HEK293 (cell line): Measurements from ENCODE around the gene CCDC78.

Source experiments
- KLF1 ChIP-seq: fragments of 450-650 bp; formaldehyde crosslinking; IDR thresholded peaks from 2 replicates; pipeline ENCODE4 v1.5.1; 2016; ENCODE audit warnings: missing biosample characterization, missing genetic modification characterization
- KLF16 ChIP-seq: fragments of 450-650 bp; formaldehyde crosslinking; IDR thresholded peaks from 2 replicates; pipeline ENCODE4 v1.5.1; 2017; ENCODE audit warnings: missing biosample characterization, missing genetic modification characterization
- OSR2 ChIP-seq: fragments of 450-650 bp; formaldehyde crosslinking; IDR thresholded peaks from 2 replicates; pipeline ENCODE4 v1.5.1; 2016; ENCODE audit warnings: missing biosample characterization, missing genetic modification characterization
- ZBTB8A ChIP-seq: fragments of 450-650 bp; formaldehyde crosslinking; IDR thresholded peaks from 2 replicates; pipeline ENCODE4 v1.5.1; 2016; ENCODE audit warnings: missing biosample characterization, missing genetic modification characterization
- ZEB2 ChIP-seq: fragments of 450-650 bp; formaldehyde crosslinking; IDR thresholded peaks from 2 replicates; pipeline ENCODE4 v1.5.1; 2016; ENCODE audit warnings: missing biosample characterization, missing genetic modification characterization
- ZNF121 ChIP-seq: fragments of 450-650 bp; formaldehyde crosslinking; IDR thresholded peaks from 2 replicates; pipeline ENCODE4 v1.5.1; 2016; ENCODE audit warnings: missing biosample characterization, missing genetic modification characterization
- ZNF174 ChIP-seq: fragments of 450-650 bp; formaldehyde crosslinking; IDR thresholded peaks from 2 replicates; pipeline ENCODE4 v1.5.0; 2017; ENCODE audit warnings: missing biosample characterization, mild to moderate bottlenecking, missing genetic modification characterization
- ZNF175 ChIP-seq: fragments of 450-650 bp; formaldehyde crosslinking; IDR thresholded peaks from 2 replicates; pipeline ENCODE4 v1.5.1; 2016; ENCODE audit warnings: missing biosample characterization, missing genetic modification characterization
- ZNF202 ChIP-seq: fragments of 450-650 bp; formaldehyde crosslinking; IDR thresholded peaks from 2 replicates; pipeline ENCODE4 v1.5.1; 2016; ENCODE audit warnings: missing biosample characterization, missing genetic modification characterization, borderline replicate concordance
- ZNF211 ChIP-seq: fragments of 450-650 bp; formaldehyde crosslinking; IDR thresholded peaks from 2 replicates; pipeline ENCODE4 v1.5.1; 2016; ENCODE audit warnings: low read depth, missing biosample characterization, missing genetic modification characterization
- ZNF24 ChIP-seq: fragments of 450-650 bp; formaldehyde crosslinking; IDR thresholded peaks from 2 replicates; pipeline ENCODE4 v1.5.1; 2016; ENCODE audit warnings: missing biosample characterization, missing genetic modification characterization
- ZNF354C ChIP-seq: fragments of 450-650 bp; formaldehyde crosslinking; IDR thresholded peaks from 2 replicates; pipeline ENCODE4 v1.5.1; 2016; ENCODE audit warnings: missing biosample characterization, missing genetic modification characterization, low read depth, borderline replicate concordance
- ZNF391 ChIP-seq: fragments of 450-650 bp; formaldehyde crosslinking; IDR thresholded peaks from 2 replicates; pipeline ENCODE4 v1.5.1; 2016; ENCODE audit warnings: low read depth, missing biosample characterization, missing genetic modification characterization, borderline replicate concordance
- ZNF473 ChIP-seq: fragments of 450-650 bp; formaldehyde crosslinking; IDR thresholded peaks from 2 replicates; pipeline ENCODE4 v1.5.1; 2017; ENCODE audit warnings: missing biosample characterization, missing genetic modification characterization
- ZNF555 ChIP-seq: fragments of 450-650 bp; formaldehyde crosslinking; conservative IDR thresholded peaks from 2 replicates; pipeline ENCODE4 v1.5.1; 2017; ENCODE audit warnings: missing biosample characterization, mild to moderate bottlenecking, missing genetic modification characterization, inconsistent platforms
- ZNF596 ChIP-seq: fragments of 450-650 bp; IDR thresholded peaks from 2 replicates; pipeline ENCODE4 v1.5.0; 2018; ENCODE audit warnings: missing biosample characterization, mild to moderate bottlenecking, missing genetic modification characterization, moderate library complexity
- ZNF664 ChIP-seq: fragments of 450-650 bp; formaldehyde crosslinking; IDR thresholded peaks from 2 replicates; pipeline ENCODE4 v1.5.1; 2016; ENCODE audit warnings: missing biosample characterization, missing genetic modification characterization
- ZNF701 ChIP-seq: fragments of 450-650 bp; formaldehyde crosslinking; IDR thresholded peaks from 2 replicates; pipeline ENCODE4 v1.5.1; 2016; ENCODE audit warnings: missing biosample characterization, missing genetic modification characterization
- ZNF768 ChIP-seq: fragments of 450-650 bp; formaldehyde crosslinking; IDR thresholded peaks from 2 replicates; pipeline ENCODE4 v1.5.1; 2018; ENCODE audit warnings: missing biosample characterization, mild to moderate bottlenecking, missing genetic modification characterization
- ZNF792 ChIP-seq: fragments of 450-650 bp; formaldehyde crosslinking; IDR thresholded peaks from 2 replicates; pipeline ENCODE4 v1.5.1; 2016; ENCODE audit warnings: missing biosample characterization, missing genetic modification characterization
- ZXDB ChIP-seq: fragments of 450-650 bp; formaldehyde crosslinking; IDR thresholded peaks from 2 replicates; pipeline ENCODE4 v1.5.1; 2016; ENCODE audit warnings: missing biosample characterization, missing genetic modification characterization
- TF ChIP-seq, protein P1 (sequence below): fragments of 450-650 bp; IDR thresholded peaks from 2 replicates; pipeline ENCODE4 v1.5.1; 2018; ENCODE audit warnings: missing biosample characterization, mild to moderate bottlenecking, missing genetic modification characterization
- TF ChIP-seq, protein P2 (sequence below): fragments of 450-650 bp; formaldehyde crosslinking; IDR thresholded peaks from 2 replicates; pipeline ENCODE4 v1.5.1; 2017; ENCODE audit warnings: missing biosample characterization, mild to moderate bottlenecking, missing genetic modification characterization, moderate library complexity
- TF ChIP-seq, protein P3 (sequence below): fragments of 450-650 bp; formaldehyde crosslinking; IDR thresholded peaks from 2 replicates; pipeline ENCODE4; 2016; ENCODE audit warnings: missing biosample characterization, missing genetic modification characterization
- TF ChIP-seq, protein P4 (sequence below): fragments of 450-650 bp; formaldehyde crosslinking; IDR thresholded peaks from 2 replicates; pipeline ENCODE4 v1.5.1; 2016; ENCODE audit warnings: missing biosample characterization, missing genetic modification characterization
- TF ChIP-seq, protein P5 (sequence below): fragments of 450-650 bp; formaldehyde crosslinking; optimal IDR thresholded peaks from 2 replicates; pipeline ENCODE3; 2016; ENCODE audit warnings: missing biosample characterization, mild to moderate bottlenecking, missing genetic modification characterization
- TF ChIP-seq, protein P6 (sequence below): fragments of 450-650 bp; formaldehyde crosslinking; IDR thresholded peaks from 2 replicates; pipeline ENCODE4 v1.5.1; 2016; ENCODE audit warnings: missing biosample characterization, missing genetic modification characterization
- TF ChIP-seq, protein P7 (sequence below): IDR thresholded peaks from 2 replicates; pipeline ENCODE4 v1.6.1; 2011; ENCODE audit warnings: mild to moderate bottlenecking, low read depth, low read length, borderline replicate concordance

Gene CCDC78

DNA sequence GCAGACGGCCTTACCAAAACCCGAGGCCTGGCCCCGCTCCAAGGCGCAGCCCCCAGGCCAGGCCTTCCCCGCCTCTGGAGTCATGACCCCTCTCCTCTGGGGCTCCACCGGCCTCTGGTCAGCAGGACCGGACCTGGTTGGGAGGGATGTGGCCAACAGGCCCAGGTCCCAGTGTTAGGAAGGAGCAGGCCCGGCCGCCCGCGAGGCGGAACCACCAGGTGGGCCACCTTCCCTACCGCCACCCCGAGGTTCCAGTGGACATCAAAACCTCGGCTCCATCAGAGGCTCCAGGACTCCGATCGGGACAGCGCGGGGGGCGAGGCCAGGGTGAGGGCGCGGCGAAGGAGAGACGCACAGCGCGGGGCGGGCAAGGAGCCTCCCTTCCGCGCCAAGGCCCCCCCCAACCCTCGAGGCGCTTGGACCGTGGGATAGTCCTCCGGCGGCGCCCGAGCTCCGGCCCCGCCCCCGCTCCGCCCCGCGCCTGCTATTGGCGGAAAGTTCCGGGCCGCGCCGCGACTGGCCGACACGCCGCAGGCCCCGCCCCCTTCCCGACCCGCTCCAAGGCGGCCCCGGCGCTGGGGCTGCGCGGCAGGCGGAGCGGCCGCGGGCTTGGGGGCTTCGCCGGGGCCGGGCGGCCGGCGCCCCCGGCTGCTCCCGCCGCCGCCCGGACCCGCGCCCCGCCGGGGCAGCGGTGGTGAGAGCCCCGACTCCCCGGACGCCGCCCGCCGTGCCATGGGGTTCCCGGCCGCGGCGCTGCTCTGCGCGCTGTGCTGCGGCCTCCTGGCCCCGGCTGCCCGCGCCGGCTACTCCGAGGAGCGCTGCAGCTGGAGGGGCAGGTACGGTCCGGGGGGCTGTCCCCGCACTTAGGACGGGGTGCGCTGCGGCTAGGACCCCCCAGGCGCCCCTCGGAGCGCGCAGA is 11.4 kb downstream of the CCDC78 start, which contains the start of gene METRN (continued):
- TF ChIP-seq ZNF175 (tag by site-specific recombination) = no peak
- no peak for TF ChIP-seq ZNF354C
- TF ChIP-seq KLF16 (tag by site-specific recombination) = 0 out of 2 replicates have a peak, but pooled peaks have one; percentile 37
- no peak for TF ChIP-seq OSR2
- TF ChIP-seq, protein P1, sequence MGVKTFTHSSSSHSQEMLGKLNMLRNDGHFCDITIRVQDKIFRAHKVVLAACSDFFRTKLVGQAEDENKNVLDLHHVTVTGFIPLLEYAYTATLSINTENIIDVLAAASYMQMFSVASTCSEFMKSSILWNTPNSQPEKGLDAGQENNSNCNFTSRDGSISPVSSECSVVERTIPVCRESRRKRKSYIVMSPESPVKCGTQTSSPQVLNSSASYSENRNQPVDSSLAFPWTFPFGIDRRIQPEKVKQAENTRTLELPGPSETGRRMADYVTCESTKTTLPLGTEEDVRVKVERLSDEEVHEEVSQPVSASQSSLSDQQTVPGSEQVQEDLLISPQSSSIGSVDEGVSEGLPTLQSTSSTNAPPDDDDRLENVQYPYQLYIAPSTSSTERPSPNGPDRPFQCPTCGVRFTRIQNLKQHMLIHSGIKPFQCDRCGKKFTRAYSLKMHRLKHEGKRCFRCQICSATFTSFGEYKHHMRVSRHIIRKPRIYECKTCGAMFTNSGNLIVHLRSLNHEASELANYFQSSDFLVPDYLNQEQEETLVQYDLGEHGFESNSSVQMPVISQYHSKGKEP = no peak
- TF ChIP-seq ZNF555 = no peak
- TF ChIP-seq, protein P2, sequence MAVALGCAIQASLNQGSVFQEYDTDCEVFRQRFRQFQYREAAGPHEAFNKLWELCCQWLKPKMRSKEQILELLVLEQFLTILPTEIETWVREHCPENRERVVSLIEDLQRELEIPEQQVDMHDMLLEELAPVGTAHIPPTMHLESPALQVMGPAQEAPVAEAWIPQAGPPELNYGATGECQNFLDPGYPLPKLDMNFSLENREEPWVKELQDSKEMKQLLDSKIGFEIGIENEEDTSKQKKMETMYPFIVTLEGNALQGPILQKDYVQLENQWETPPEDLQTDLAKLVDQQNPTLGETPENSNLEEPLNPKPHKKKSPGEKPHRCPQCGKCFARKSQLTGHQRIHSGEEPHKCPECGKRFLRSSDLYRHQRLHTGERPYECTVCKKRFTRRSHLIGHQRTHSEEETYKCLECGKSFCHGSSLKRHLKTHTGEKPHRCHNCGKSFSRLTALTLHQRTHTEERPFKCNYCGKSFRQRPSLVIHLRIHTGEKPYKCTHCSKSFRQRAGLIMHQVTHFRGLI = peak; percentile 20; the same call in 1 of the 2 replicates
- TF ChIP-seq ZNF121 (tag by site-specific recombination) = no peak
- TF ChIP-seq, protein P3, sequence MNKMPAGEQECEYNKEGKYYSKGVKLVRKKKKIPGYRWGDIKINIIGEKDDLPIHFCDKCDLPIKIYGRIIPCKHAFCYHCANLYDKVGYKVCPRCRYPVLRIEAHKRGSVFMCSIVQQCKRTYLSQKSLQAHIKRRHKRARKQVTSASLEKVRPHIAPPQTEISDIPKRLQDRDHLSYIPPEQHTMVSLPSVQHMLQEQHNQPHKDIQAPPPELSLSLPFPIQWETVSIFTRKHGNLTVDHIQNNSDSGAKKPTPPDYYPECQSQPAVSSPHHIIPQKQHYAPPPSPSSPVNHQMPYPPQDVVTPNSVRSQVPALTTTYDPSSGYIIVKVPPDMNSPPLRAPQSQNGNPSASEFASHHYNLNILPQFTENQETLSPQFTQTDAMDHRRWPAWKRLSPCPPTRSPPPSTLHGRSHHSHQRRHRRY (tag by site-specific recombination) = no peak
- TF ChIP-seq ZNF391 (tag by site-specific recombination) = no peak
- no peak for TF ChIP-seq ZNF211 (tag by site-specific recombination)
- TF ChIP-seq, protein P4, sequence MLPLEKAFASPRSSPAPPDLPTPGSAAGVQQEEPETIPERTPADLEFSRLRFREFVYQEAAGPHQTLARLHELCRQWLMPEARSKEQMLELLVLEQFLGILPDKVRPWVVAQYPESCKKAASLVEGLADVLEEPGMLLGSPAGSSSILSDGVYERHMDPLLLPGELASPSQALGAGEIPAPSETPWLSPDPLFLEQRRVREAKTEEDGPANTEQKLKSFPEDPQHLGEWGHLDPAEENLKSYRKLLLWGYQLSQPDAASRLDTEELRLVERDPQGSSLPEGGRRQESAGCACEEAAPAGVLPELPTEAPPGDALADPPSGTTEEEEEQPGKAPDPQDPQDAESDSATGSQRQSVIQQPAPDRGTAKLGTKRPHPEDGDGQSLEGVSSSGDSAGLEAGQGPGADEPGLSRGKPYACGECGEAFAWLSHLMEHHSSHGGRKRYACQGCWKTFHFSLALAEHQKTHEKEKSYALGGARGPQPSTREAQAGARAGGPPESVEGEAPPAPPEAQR (tag by site-specific recombination) = no peak
- TF ChIP-seq, protein P5, sequence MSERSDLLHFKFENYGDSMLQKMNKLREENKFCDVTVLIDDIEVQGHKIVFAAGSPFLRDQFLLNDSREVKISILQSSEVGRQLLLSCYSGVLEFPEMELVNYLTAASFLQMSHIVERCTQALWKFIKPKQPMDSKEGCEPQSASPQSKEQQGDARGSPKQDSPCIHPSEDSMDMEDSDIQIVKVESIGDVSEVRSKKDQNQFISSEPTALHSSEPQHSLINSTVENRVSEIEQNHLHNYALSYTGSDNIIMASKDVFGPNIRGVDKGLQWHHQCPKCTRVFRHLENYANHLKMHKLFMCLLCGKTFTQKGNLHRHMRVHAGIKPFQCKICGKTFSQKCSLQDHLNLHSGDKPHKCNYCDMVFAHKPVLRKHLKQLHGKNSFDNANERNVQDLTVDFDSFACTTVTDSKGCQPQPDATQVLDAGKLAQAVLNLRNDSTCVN (tag by site-specific recombination) = peak; percentile 46
- TF ChIP-seq ZNF174 (tag by site-specific recombination) = no peak
- TF ChIP-seq, protein P6, sequence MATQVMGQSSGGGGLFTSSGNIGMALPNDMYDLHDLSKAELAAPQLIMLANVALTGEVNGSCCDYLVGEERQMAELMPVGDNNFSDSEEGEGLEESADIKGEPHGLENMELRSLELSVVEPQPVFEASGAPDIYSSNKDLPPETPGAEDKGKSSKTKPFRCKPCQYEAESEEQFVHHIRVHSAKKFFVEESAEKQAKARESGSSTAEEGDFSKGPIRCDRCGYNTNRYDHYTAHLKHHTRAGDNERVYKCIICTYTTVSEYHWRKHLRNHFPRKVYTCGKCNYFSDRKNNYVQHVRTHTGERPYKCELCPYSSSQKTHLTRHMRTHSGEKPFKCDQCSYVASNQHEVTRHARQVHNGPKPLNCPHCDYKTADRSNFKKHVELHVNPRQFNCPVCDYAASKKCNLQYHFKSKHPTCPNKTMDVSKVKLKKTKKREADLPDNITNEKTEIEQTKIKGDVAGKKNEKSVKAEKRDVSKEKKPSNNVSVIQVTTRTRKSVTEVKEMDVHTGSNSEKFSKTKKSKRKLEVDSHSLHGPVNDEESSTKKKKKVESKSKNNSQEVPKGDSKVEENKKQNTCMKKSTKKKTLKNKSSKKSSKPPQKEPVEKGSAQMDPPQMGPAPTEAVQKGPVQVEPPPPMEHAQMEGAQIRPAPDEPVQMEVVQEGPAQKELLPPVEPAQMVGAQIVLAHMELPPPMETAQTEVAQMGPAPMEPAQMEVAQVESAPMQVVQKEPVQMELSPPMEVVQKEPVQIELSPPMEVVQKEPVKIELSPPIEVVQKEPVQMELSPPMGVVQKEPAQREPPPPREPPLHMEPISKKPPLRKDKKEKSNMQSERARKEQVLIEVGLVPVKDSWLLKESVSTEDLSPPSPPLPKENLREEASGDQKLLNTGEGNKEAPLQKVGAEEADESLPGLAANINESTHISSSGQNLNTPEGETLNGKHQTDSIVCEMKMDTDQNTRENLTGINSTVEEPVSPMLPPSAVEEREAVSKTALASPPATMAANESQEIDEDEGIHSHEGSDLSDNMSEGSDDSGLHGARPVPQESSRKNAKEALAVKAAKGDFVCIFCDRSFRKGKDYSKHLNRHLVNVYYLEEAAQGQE = no peak
- no peak for TF ChIP-seq ZNF596 (tag by site-specific recombination)
- no peak for TF ChIP-seq ZNF701 (tag by site-specific recombination)
- TF ChIP-seq ZBTB8A (tag by site-specific recombination) = peak; percentile 28
- no peak for TF ChIP-seq ZNF792 (tag by site-specific recombination)
- TF ChIP-seq ZNF473 = no peak
- TF ChIP-seq ZXDB (tag by site-specific recombination) = no peak
- no peak for TF ChIP-seq ZEB2 (tag by site-specific recombination)
- TF ChIP-seq ZNF664 = no peak
- TF ChIP-seq, protein P7, sequence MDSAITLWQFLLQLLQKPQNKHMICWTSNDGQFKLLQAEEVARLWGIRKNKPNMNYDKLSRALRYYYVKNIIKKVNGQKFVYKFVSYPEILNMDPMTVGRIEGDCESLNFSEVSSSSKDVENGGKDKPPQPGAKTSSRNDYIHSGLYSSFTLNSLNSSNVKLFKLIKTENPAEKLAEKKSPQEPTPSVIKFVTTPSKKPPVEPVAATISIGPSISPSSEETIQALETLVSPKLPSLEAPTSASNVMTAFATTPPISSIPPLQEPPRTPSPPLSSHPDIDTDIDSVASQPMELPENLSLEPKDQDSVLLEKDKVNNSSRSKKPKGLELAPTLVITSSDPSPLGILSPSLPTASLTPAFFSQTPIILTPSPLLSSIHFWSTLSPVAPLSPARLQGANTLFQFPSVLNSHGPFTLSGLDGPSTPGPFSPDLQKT = no peak
- no peak for TF ChIP-seq ZNF202 (tag by site-specific recombination)
- TF ChIP-seq ZNF24 = no peak
- TF ChIP-seq ZNF768 (tag by site-specific recombination) = no peak
- TF ChIP-seq KLF1 (tag by site-specific recombination) = 0 out of 2 replicates have a peak, but pooled peaks have one; percentile 18
